ENCODE data around the gene SELENOP. TPM values are rescaled to one million over a fixed set of nuclear protein-coding genes. Genes with fewer than 3 reads are reported as not detected.
A peak's percentile ranks its signal among the peaks of the same experiment; 100 is the strongest.

The SELENOP gene
- total and polyA plus RNA-seq, 9 of the 15 experiments (the other 6 are each of a cell fraction or from before 2014, with no cell fraction given) = 3.2 to 6.3 (median 4.5) TPM

- TF ChIP-seq ZBTB9 (CRISPR knock-in tag; IDR thresholded peaks at IDR 0.05) = no peak
- TF ChIP-seq ZBTB34 (CRISPR knock-in tag; IDR thresholded peaks at IDR 0.05) = no peak
- TF ChIP-seq E2F4 (CRISPR knock-in tag; IDR thresholded peaks at IDR 0.05; ENCODE audit: low read depth) = no peak
- peak; percentile 62 for TF ChIP-seq CBFA2T3 (IDR thresholded peaks at IDR 0.05)
- no peak for TF ChIP-seq MCM3 (IDR thresholded peaks at IDR 0.05)
- no peak for TF ChIP-seq ZNF133 (CRISPR knock-in tag; IDR thresholded peaks at IDR 0.05)
- no peak for TF ChIP-seq KLF1 (tag; IDR thresholded peaks at IDR 0.05)
- peak; percentile 42 for TF ChIP-seq TAL1 (IDR thresholded peaks at IDR 0.05)
- TF ChIP-seq ZNF174 (CRISPR knock-in tag; IDR thresholded peaks at IDR 0.05) = no peak
- no peak for TF ChIP-seq ZEB2 (IDR thresholded peaks at IDR 0.05)
- no peak for TF ChIP-seq PML (IDR thresholded peaks at IDR 0.05; ENCODE audit: low read length)
- TF ChIP-seq TCF7L2 (IDR thresholded peaks at IDR 0.05; ENCODE audit: low read depth, low read length) = no peak
- TF ChIP-seq POLR2AphosphoS5 (IDR thresholded peaks at IDR 0.05; ENCODE audit: control insufficient read depth, insufficient read depth, low read depth, low read length) = no peak
- TF ChIP-seq CBX5 (IDR thresholded peaks at IDR 0.05; ENCODE audit: borderline replicate concordance, low read depth) = no peak
- TF ChIP-seq PATZ1 (CRISPR knock-in tag; IDR thresholded peaks at IDR 0.05; ENCODE audit: borderline replicate concordance) = no peak
- no peak for TF ChIP-seq ZNF586 (CRISPR knock-in tag; conservative IDR thresholded peaks at IDR 0.05)
- TF ChIP-seq, protein P1, sequence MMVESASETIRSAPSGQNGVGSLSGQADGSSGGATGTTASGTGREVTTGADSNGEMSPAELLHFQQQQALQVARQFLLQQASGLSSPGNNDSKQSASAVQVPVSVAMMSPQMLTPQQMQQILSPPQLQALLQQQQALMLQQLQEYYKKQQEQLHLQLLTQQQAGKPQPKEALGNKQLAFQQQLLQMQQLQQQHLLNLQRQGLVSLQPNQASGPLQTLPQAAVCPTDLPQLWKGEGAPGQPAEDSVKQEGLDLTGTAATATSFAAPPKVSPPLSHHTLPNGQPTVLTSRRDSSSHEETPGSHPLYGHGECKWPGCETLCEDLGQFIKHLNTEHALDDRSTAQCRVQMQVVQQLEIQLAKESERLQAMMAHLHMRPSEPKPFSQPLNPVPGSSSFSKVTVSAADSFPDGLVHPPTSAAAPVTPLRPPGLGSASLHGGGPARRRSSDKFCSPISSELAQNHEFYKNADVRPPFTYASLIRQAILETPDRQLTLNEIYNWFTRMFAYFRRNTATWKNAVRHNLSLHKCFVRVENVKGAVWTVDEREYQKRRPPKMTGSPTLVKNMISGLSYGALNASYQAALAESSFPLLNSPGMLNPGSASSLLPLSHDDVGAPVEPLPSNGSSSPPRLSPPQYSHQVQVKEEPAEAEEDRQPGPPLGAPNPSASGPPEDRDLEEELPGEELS (CRISPR knock-in tag; IDR thresholded peaks at IDR 0.05; ENCODE audit: borderline replicate concordance) = no peak
- no peak for TF ChIP-seq SIX5 (IDR thresholded peaks at IDR 0.05; ENCODE audit: borderline replicate concordance in 1 of 2, insufficient read depth in 1 of 2, low read depth in 1 of 2, low read length in 2 of 2)
- TF ChIP-seq XRCC4 (IDR thresholded peaks at IDR 0.05; ENCODE audit: extremely low read depth, insufficient read depth, insufficient read length) = no peak
- peak; percentile 78 for TF ChIP-seq FOSL1 (tag; conservative IDR thresholded peaks at IDR 0.05)
- TF ChIP-seq IRF1 (CRISPR knock-in tag; IDR thresholded peaks at IDR 0.05; ENCODE audit: borderline replicate concordance) = no peak
Measured at GRCh38 chr5:42830924-42831323, 19.2 kb upstream of the SELENOP start (continued).

Measured in K562 (cell line).